GM12873 (cell line): ENCODE data around the gene PDE3A.

Source experiments
- TF ChIP-seq, protein P1 (sequence below): IDR thresholded peaks from 2 replicates; pipeline ENCODE4 v1.5.1; 2012; ENCODE audit warnings: low read depth, mild to moderate bottlenecking, moderate library complexity, low read length, control low read depth; ENCODE audit not compliant: insufficient read depth; ENCODE audit errors: missing control alignments

Gene PDE3A

GRCh38 chr12:20590570-20590969 is 222.2 kb downstream of the PDE3A start:
- TF ChIP-seq, protein P1, sequence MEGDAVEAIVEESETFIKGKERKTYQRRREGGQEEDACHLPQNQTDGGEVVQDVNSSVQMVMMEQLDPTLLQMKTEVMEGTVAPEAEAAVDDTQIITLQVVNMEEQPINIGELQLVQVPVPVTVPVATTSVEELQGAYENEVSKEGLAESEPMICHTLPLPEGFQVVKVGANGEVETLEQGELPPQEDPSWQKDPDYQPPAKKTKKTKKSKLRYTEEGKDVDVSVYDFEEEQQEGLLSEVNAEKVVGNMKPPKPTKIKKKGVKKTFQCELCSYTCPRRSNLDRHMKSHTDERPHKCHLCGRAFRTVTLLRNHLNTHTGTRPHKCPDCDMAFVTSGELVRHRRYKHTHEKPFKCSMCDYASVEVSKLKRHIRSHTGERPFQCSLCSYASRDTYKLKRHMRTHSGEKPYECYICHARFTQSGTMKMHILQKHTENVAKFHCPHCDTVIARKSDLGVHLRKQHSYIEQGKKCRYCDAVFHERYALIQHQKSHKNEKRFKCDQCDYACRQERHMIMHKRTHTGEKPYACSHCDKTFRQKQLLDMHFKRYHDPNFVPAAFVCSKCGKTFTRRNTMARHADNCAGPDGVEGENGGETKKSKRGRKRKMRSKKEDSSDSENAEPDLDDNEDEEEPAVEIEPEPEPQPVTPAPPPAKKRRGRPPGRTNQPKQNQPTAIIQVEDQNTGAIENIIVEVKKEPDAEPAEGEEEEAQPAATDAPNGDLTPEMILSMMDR = no peak

GRCh38 chr12:20592556-20592955 is 224.2 kb downstream of the PDE3A start:
- TF ChIP-seq, protein P1 = no peak

DNA sequence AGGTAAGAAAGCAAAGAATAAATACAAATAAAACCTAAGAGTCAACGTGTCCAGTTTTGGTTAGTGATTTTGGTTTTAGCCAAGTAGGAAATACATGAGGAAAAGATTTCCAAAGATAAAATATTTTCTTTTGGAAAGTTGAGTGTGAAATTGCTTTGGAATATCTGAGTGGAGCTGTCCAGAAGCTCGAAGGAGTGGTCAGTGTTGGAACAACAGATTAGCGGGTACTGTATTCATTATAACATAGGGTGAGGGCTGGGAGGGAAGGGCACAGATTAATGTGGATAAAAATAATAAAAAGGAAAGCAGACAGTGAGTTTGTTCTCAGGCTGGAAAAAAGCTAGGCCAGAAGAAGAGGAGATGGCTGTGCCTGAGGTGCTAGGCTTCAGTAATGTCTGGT is 225.3 kb downstream of the PDE3A start:
- TF ChIP-seq, protein P1 = no peak

- TF ChIP-seq, protein P1 = no peak
Measured at GRCh38 chr12:20596061-20596460, 227.7 kb downstream of the PDE3A start.

DNA sequence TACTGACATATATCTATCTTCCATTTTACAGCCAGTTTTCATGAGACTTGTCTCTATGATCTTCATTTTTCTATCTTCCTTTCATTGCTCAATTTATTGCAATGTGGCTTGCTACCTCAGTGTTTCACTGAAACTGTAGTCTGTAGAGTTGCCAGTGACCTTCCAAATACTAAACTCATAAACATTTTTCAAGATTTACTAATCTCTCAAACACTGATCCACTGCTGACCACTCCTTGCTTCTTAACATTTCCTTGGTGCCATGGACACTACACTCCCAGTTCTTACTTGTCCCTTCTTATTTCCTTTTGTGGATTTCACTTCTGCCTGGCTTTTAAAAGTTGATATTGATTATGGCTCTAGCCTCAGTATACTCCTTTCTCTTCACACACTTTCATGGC is 231.4 kb downstream of the PDE3A start:
- TF ChIP-seq, protein P1 = no peak

DNA sequence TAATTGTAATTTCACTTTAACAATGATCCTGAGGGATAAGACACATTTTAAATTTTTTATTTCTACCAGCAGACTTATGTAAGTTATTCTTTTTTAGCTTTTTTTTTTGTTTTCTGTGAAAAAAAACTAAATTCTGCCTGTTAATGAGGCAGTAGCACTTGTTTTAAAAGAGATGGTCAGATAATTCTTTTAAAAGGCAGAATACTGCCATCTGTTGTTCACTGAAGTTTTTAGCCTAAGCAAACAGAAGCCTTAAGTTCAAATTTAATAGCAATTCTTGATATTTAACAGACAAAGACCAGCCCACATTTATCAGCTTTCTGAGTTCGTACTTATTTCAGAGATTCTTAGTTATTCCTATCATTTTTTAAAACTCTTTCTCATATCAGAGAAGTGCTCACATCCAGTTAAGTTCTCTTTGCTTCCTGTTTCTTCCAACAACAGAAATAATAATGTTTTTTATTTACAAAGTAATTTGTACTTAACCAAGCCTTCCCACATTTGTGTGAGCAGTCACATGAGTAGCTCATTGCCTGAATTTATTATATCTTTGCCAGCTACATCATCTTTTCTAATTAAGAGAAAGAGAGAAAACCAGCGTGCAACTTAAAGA is 233.4 kb downstream of the PDE3A start:
- TF ChIP-seq, protein P1 = peak; percentile 11

GRCh38 chr12:20602641-20603391 is 234.5 kb downstream of the PDE3A start:
- TF ChIP-seq, protein P1 = no peak
